ENCODE data around the gene PDE7B.

PDE7B gene

GRCh38 chr6:136232701-136233100, 381.2 kb downstream of the PDE7B start:
- TF ChIP-seq CTCF (IDR thresholded peaks at IDR 0.05; ENCODE audit: low read depth, low read length) = no peak
- no peak overlapping the region for H3K4me3 ChIP-seq (ENCODE audit: low read depth, low read length)

- no peak for TF ChIP-seq CTCF (IDR thresholded peaks at IDR 0.05; ENCODE audit: low read depth, low read length)
Observed at GRCh38 chr6:136235233-136235564, 383.7 kb downstream of the PDE7B start.

GRCh38 chr6:136236466-136237293, 385.2 kb downstream of the PDE7B start:
- H3K4me3 ChIP-seq (ENCODE audit: low read depth, low read length) = no peak overlapping the region
- TF ChIP-seq CTCF (IDR thresholded peaks at IDR 0.05; ENCODE audit: low read depth, low read length) = no peak

More at GRCh38 chr6:136235233-136235564, 383.7 kb downstream of the PDE7B start:
- no peak overlapping the region for H3K4me3 ChIP-seq (ENCODE audit: low read depth, low read length)

- no peak overlapping the region for H3K4me3 ChIP-seq (ENCODE audit: low read depth, low read length)
- TF ChIP-seq CTCF (IDR thresholded peaks at IDR 0.05; ENCODE audit: low read depth, low read length) = no peak
Observed at GRCh38 chr6:136244061-136244616, 392.6 kb downstream of the PDE7B start.
